Measurements from ENCODE around the gene KDM5A.

Gene KDM5A

GRCh38 chr12:234019-234418 is 155.1 kb downstream of the KDM5A start:
- H3K4me3 ChIP-seq (ENCODE audit: low read depth, low read length), result no peak overlapping the region
- TF ChIP-seq CTCF (IDR thresholded peaks at IDR 0.05; ENCODE audit: low read depth, low read length, missing control alignments), result no peak
- DNase-seq (ENCODE audit: low read depth), result no peak

- no peak for TF ChIP-seq CTCF (IDR thresholded peaks at IDR 0.05; ENCODE audit: low read depth, low read length, missing control alignments)
- DNase-seq (ENCODE audit: low read depth), result no peak
- H3K4me3 ChIP-seq (ENCODE audit: low read depth, low read length), result no peak overlapping the region
Measured at GRCh38 chr12:233615-233968, 155.5 kb downstream of the KDM5A start.

GRCh38 chr12:232731-233614 is 156.1 kb downstream of the KDM5A start:
- H3K4me3 ChIP-seq (ENCODE audit: low read depth, low read length), result no peak overlapping the region
- DNase-seq (ENCODE audit: low read depth), result no peak
- no peak for TF ChIP-seq CTCF (IDR thresholded peaks at IDR 0.05; ENCODE audit: low read depth, low read length, missing control alignments)

- TF ChIP-seq CTCF (IDR thresholded peaks at IDR 0.05; ENCODE audit: low read depth, low read length, missing control alignments), result no peak
- no peak for DNase-seq (ENCODE audit: low read depth)
- H3K4me3 ChIP-seq (ENCODE audit: low read depth, low read length), result no peak overlapping the region
Measured at GRCh38 chr12:230925-231671, 158.0 kb downstream of the KDM5A start.
